ENCODE measurements around the gene SEPTIN10.
"Not testable (repeated sequence)": the region's sequence is repeated elsewhere in the genome, so short reads cannot be mapped to it uniquely, and the experiment has no call there.

The SEPTIN10 gene

GRCh38 chr2:109640000-109640399 is 26.2 kb upstream of the SEPTIN10 start:
- not testable (repeated sequence) for H3K36me3 Mint-ChIP-seq; H3K27me3 Mint-ChIP-seq; H3K27ac Mint-ChIP-seq; H3K4me1 Mint-ChIP-seq (ENCODE audit: low read depth); H3K4me3 Mint-ChIP-seq; H3K9me3 Mint-ChIP-seq (ENCODE audit: low read depth)

- H3K36me3 Mint-ChIP-seq, result peaks cover 2% of the 10 kb centered on the region
- no peak overlapping the region for H3K4me3 Mint-ChIP-seq
- H3K27me3 Mint-ChIP-seq, result no peaks in the 10 kb centered on the region
- H3K9me3 Mint-ChIP-seq (ENCODE audit: low read depth), result no peaks in the 10 kb centered on the region
- H3K4me1 Mint-ChIP-seq (ENCODE audit: low read depth), result no peaks in the 10 kb centered on the region
- no peak overlapping the region for H3K27ac Mint-ChIP-seq
Observed at GRCh38 chr2:109638795-109639194, 25.0 kb upstream of the SEPTIN10 start.

GRCh38 chr2:109637749-109638570 is 24.2 kb upstream of the SEPTIN10 start:
- no peak overlapping the region for H3K27ac Mint-ChIP-seq

GRCh38 chr2:109636317-109636716 is 22.6 kb upstream of the SEPTIN10 start:
- H3K27ac Mint-ChIP-seq, result no peak overlapping the region
- H3K27me3 Mint-ChIP-seq, result peaks cover 2% of the 10 kb centered on the region
- H3K9me3 Mint-ChIP-seq (ENCODE audit: low read depth), result no peaks in the 10 kb centered on the region
- H3K4me3 Mint-ChIP-seq, result no peak overlapping the region
- no peaks in the 10 kb centered on the region for H3K36me3 Mint-ChIP-seq
- no peaks in the 10 kb centered on the region for H3K4me1 Mint-ChIP-seq (ENCODE audit: low read depth)

More at GRCh38 chr2:109637749-109638570, 24.2 kb upstream of the SEPTIN10 start:
- Mint-ChIP-seq H3K4me1 (ENCODE audit: low read depth) (no peaks in the 10 kb centered on the region), H3K27me3 (no peaks in the 10 kb centered on the region), H3K9me3 (ENCODE audit: low read depth) (no peaks in the 10 kb centered on the region), H3K4me3 (no peak overlapping the region), H3K36me3 (no peaks in the 10 kb centered on the region)

GRCh38 chr2:109635426-109636304 is 21.9 kb upstream of the SEPTIN10 start:
- H3K4me3 Mint-ChIP-seq, result no peak overlapping the region
- H3K9me3 Mint-ChIP-seq (ENCODE audit: low read depth), result no peaks in the 10 kb centered on the region
- no peaks in the 10 kb centered on the region for H3K4me1 Mint-ChIP-seq (ENCODE audit: low read depth)
- H3K27me3 Mint-ChIP-seq, result peaks cover 2% of the 10 kb centered on the region
- no peaks in the 10 kb centered on the region for H3K36me3 Mint-ChIP-seq
- H3K27ac Mint-ChIP-seq, result no peak overlapping the region

- H3K36me3 Mint-ChIP-seq, result no peaks in the 10 kb centered on the region
- H3K4me3 Mint-ChIP-seq, result no peak overlapping the region
- no peak overlapping the region for H3K27ac Mint-ChIP-seq
- peaks cover 3% of the 10 kb centered on the region for H3K27me3 Mint-ChIP-seq
- H3K4me1 Mint-ChIP-seq (ENCODE audit: low read depth), result no peaks in the 10 kb centered on the region
- no peaks in the 10 kb centered on the region for H3K9me3 Mint-ChIP-seq (ENCODE audit: low read depth)
Observed at GRCh38 chr2:109633284-109633961, 19.7 kb upstream of the SEPTIN10 start.

- Mint-ChIP-seq H3K9me3 (ENCODE audit: low read depth) (no peaks in the 10 kb centered on the region), H3K4me3 (no peak overlapping the region), H3K27me3 (peaks cover 5% of the 10 kb centered on the region), H3K4me1 (ENCODE audit: low read depth) (no peaks in the 10 kb centered on the region), H3K36me3 (no peaks in the 10 kb centered on the region), H3K27ac (no peak overlapping the region)
Observed at GRCh38 chr2:109632158-109632789, 18.5 kb upstream of the SEPTIN10 start.

GRCh38 chr2:109631741-109632140 is 18.0 kb upstream of the SEPTIN10 start:
- peaks cover 5% of the 10 kb centered on the region for H3K27me3 Mint-ChIP-seq
- H3K36me3 Mint-ChIP-seq, result no peaks in the 10 kb centered on the region
- H3K9me3 Mint-ChIP-seq (ENCODE audit: low read depth), result no peaks in the 10 kb centered on the region
- no peaks in the 10 kb centered on the region for H3K4me1 Mint-ChIP-seq (ENCODE audit: low read depth)
- H3K27ac Mint-ChIP-seq, result no peak overlapping the region
- no peak overlapping the region for H3K4me3 Mint-ChIP-seq

- H3K4me1 Mint-ChIP-seq (ENCODE audit: low read depth), result no peaks in the 10 kb centered on the region
- no peaks in the 10 kb centered on the region for H3K36me3 Mint-ChIP-seq
- H3K9me3 Mint-ChIP-seq (ENCODE audit: low read depth), result no peaks in the 10 kb centered on the region
- H3K27ac Mint-ChIP-seq, result no peak overlapping the region
- H3K27me3 Mint-ChIP-seq, result peaks cover 5% of the 10 kb centered on the region
- H3K4me3 Mint-ChIP-seq, result no peak overlapping the region
Observed at GRCh38 chr2:109630441-109631430, 17.0 kb upstream of the SEPTIN10 start.

- H3K4me1 Mint-ChIP-seq (ENCODE audit: low read depth), result no peaks in the 10 kb centered on the region
- H3K4me3 Mint-ChIP-seq, result no peak overlapping the region
- H3K27me3 Mint-ChIP-seq, result peaks cover 5% of the 10 kb centered on the region
- H3K27ac Mint-ChIP-seq, result no peak overlapping the region
- no peaks in the 10 kb centered on the region for H3K9me3 Mint-ChIP-seq (ENCODE audit: low read depth)
- H3K36me3 Mint-ChIP-seq, result no peaks in the 10 kb centered on the region
Observed at GRCh38 chr2:109629867-109630266, 16.1 kb upstream of the SEPTIN10 start.

- H3K9me3 Mint-ChIP-seq (ENCODE audit: low read depth); H3K4me1 Mint-ChIP-seq (ENCODE audit: low read depth); H3K36me3 Mint-ChIP-seq; H3K27ac Mint-ChIP-seq; H3K4me3 Mint-ChIP-seq; H3K27me3 Mint-ChIP-seq: not testable (repeated sequence)
Observed at GRCh38 chr2:109628321-109628720, 14.6 kb upstream of the SEPTIN10 start.

GRCh38 chr2:109624339-109624738 is 10.6 kb upstream of the SEPTIN10 start:
- no peaks in the 10 kb centered on the region for H3K36me3 Mint-ChIP-seq
- H3K4me3 Mint-ChIP-seq, result no peak overlapping the region
- H3K9me3 Mint-ChIP-seq (ENCODE audit: low read depth), result no peaks in the 10 kb centered on the region
- no peaks in the 10 kb centered on the region for H3K4me1 Mint-ChIP-seq (ENCODE audit: low read depth)
- H3K27me3 Mint-ChIP-seq, result peaks cover 13% of the 10 kb centered on the region
- H3K27ac Mint-ChIP-seq, result no peak overlapping the region

- Mint-ChIP-seq H3K27me3 (peaks cover 16% of the 10 kb centered on the region), H3K9me3 (ENCODE audit: low read depth) (no peaks in the 10 kb centered on the region), H3K27ac (no peak overlapping the region), H3K4me1 (ENCODE audit: low read depth) (no peaks in the 10 kb centered on the region), H3K4me3 (no peak overlapping the region), H3K36me3 (no peaks in the 10 kb centered on the region)
Observed at GRCh38 chr2:109623923-109624322, 10.2 kb upstream of the SEPTIN10 start.

GRCh38 chr2:109623297-109623696 is 9.5 kb upstream of the SEPTIN10 start:
- Mint-ChIP-seq H3K27ac (no peak overlapping the region), H3K9me3 (ENCODE audit: low read depth) (no peaks in the 10 kb centered on the region), H3K36me3 (no peaks in the 10 kb centered on the region), H3K27me3 (peaks cover 14% of the 10 kb centered on the region), H3K4me3 (no peak overlapping the region), H3K4me1 (ENCODE audit: low read depth) (no peaks in the 10 kb centered on the region)

All from activated naive CD8-positive, alpha-beta T cell (primary cell).